ENCODE measurements around the gene NR4A3.
"Not testable (repeated sequence)": the region's sequence is repeated elsewhere in the genome, so short reads cannot be mapped to it uniquely, and the experiment has no call there.

Gene NR4A3

DNA sequence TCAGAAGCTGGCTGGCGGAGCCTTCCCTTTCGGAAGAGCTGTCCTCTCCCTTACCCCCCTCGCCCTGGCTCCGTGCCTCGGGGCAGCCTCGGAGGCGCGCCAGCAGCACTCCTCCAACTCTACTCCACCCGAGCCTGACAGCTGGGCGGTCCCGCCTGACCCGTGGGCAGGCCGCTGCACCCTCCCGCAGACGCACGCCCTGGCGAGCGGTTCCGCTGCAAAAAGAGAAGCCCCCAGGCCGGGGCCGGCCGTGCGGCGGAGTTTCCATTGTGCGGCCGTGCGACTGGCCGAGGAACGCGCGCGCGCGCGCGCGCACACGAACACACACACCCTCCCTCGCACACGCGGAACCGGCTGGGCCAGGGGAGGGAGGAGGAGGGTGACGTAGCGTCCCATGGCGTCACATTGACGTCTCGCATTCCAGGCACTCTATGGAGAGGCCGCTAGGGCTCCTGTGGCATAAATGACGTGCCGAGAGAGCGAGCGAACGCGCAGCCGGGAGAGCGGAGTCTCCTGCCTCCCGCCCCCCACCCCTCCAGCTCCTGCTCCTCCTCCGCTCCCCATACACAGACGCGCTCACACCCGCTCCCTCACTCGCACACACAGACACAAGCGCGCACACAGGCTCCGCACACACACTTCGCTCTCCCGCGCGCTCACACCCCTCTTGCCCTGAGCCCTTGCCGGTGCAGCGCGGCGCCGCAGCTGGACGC is at the start of gene NR4A3:
Gene NR4A3, plus strand, starts transcription at position 490 of the 713 bp plus-strand sequence. CDS start 6,158 bp downstream, outside the sequence.
- peak; percentile 92 for DNase-seq

DNA sequence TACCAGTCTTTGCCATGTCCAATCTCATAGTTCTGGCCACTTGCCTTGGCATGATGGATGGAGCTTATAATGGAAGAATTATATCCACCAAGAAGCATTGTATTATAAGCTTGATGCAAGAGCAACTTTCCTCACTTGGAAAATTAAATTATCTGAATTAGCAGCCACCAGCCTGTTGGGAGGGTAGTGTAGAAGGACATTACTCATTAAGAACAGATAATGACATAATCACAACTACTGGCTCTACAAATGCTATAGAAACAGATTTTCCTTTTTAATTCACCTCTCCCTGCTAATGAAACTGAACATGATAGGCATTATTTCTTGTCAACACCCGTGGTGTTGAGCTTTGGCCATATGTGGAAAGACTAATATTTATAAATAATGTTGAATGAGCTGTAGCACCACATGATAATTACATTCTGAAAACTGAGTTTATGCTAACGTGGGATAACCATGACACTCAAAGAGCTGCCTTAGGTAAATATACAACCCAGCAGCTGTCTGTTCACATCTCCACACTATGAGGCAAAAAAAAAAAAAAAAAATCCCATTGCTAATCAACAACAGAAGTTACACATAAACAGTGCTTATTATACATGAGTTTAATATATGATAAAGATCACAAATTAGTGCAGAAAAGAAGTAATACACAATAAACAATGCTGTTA is 48.1 kb upstream of the NR4A3 start:
- DNase-seq, result no peak

DNA sequence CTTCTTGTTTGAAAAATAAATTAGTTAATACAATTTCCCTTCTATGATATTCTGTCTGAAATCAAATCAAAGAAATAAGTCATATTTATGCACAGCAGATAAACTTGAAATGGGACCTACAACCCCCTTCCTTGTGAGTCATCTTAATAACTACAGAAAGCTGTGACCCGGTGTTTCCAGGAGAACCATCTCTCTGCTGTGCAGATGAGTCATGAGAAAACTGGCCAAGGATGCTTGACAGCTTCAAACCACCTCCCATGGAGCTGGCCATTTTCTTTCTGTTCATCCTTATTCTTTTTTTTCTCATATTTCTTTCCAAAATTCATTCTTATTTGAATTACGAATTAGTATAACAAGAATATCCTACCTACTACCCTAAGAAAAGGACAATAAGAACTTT is 43.4 kb upstream of the NR4A3 start:
- peak; percentile 43 for DNase-seq

DNA sequence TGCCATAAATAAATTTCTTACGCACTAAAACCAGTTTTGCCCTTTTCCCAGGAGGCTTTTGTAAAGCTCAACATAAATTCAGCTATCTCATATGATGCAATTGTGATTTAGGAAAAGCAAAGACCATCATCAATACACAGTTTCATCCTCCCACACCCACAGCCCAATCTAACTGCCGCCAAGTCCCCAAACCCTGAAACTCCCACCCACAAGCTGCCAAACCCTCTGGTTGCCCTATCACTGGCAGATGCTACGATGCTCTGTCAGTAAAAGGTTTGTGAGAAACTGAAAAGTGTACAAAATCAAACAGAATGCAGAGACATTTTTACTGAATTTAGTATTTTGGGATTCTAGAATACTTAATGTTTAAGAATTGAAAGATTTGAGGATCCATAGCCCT is 42.8 kb upstream of the NR4A3 start:
- DNase-seq, result peak; percentile 34

DNA sequence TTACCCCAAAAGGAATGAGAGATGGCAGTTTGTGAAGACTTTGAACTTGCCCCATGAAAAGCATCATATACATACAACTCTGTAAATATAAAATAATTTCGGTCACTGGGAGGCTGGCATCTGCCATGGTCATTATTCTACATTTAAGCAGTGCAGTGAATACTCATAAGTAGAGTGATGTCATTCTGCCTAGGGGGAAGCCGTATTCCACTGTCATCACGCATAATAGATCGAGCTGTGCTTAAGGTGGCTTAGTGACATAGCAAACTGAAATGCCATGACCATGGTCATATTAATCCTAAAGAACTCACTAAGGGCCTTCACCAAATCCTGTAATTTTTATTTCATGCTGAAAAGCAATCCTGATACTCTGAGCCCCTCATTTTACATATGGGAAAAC is 42.4 kb upstream of the NR4A3 start:
- DNase-seq, result no peak

DNA sequence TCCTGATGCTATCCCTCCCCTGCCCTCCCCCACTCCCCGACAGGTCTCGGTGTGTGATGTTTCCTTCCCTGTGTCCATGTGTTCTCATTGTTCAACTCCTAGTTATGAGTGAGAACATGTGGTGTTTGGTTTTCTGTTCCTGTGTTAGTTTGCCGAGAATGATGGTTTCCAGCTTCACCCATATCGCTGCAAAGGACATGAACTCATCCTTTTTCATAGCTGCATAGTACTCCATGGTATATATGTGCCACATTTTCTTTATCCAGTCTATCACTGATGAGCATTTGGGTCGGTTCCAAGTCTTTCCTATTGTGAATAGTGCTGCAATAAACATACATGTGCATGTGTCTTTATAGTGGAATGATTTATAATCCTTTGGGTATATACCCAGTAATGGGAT is 39.3 kb upstream of the NR4A3 start:
- DNase-seq, result not testable (repeated sequence)

DNA sequence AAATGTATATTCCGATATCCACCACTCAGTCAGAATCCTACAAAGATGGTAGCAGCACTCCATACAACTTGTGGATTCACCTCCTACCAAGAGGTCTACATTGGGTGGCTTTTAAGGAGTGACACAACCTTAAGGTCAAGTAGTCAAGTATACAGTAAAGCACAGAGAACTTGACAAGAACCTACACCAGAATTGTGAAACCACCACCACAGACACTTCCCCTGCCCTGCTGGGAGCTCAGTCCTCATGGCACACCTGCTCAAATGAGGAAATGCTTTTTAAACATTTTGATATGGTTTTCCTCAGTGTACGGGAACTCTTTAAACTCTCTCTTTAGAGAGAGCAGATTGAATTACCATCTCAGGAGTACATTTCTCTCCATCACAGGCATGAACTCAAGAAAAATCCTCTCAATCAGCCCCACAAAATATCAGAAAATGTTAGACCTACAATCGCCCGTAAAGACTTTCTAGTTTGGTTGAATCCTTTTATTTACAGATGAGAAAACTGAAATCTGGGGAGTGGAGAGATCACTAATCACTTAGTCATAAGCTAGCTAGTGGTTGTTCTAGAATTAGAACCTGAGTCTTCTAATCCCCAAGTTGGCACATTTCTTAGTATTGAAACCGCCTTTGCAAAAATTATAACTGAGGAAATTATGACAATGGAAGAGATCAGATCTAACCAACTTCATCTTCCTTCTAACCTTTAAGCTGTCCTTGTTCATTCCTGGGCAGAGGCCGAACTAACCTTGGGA is 38.5 kb upstream of the NR4A3 start:
- DNase-seq, result no peak

DNA sequence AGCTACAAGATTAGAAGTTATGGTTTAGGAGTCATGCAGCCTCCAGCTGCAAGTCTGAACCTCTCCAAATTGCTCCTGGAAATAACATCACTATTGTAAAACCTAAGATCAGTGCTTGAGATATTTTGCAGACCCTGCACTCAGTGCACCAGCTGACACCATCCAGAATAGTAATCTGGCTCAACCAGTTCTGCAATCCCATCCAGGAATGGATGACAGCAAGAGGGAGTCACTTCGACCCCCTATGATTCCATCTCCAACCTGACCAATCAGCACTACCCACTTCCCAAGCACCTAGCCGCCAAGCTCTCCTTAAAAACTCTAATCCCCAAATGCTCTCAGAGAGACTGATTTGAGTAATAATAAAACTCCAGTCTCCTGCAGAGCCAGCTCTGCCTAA is 37.9 kb upstream of the NR4A3 start:
- DNase-seq, result no peak

DNA sequence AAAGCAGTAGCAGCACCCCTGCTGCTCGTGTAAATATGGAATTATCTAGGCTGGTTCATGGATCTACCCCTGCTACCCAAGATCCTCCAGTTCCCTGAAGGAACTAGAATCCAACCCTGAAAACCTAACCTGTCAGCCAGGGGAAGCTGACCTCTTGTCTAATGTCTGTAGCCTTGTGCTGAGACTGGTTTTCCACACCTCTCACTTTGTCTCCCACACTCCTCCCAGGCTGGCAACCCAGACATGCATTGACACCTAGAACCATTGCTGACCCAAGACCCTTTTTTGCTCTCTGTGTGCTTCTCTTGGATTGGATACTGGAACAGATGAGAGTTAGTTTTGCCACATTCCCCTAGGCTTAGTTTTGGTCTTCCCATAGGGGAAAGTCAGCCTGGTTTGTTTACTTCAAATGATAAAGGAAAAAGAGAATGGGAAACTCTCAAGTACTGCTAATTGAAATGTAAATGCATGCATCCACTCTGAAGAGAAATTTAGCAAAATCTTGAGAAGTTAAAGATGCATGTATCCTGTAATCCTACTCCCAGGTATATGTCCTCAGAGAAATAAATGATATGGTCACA is 36.6 kb upstream of the NR4A3 start:
- no peak for DNase-seq

DNA sequence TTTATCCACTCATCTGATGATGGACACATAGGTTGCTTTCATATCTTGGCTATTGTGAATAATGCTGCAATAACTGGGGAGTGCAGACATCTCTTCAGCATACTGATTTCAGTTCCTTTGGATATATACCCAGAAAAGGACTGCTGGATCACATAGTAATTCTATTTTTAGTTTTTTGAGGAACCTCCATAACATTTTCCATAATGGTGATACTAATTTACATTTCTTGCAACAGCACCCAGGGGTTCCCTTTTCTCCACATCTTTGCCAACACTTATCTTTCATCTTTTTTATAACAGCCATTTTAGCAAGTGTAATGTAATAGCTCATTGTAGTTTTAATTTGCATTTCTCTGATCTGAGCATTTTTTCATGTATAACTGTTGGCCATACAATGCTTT is 34.1 kb upstream of the NR4A3 start:
- no peak for DNase-seq

DNA sequence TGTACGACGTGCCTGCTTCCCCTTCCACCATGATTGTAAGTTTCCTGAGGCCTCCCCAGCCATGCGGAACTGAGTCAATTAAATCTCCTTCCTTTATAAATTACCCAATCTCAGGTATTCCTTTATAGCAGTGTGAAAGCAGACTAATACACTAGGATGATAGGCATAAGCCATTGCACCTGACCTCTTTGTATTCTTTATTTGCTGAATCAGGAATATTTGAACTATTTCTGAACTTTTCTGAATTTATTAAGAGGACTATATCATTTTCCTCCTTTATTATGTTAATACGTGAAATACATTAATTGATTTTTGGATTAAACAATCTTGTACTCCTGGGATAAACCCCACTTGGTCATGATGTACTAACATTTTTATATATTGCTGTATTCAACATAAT is 28.2 kb upstream of the NR4A3 start:
- DNase-seq, result no peak

DNA sequence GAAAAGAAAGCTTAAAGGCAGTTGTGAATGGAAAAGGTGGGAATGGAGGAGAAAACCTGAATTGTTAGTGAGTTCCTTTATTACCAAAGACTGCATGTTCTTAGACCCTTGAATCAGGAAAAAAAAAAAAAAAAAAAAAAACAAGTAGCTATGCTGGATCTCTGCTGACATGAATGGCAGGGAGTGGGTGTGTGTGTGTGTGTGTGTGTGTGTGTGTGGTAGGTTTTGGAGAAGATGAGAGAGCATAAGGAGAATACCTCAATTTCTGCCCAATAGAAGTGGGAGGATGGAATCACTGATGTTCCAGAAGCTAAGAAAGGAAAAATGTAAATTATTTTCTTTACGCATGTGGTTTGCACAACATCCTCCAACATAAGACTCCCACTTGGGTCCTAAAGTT is 25.5 kb upstream of the NR4A3 start:
- DNase-seq, result no peak

DNA sequence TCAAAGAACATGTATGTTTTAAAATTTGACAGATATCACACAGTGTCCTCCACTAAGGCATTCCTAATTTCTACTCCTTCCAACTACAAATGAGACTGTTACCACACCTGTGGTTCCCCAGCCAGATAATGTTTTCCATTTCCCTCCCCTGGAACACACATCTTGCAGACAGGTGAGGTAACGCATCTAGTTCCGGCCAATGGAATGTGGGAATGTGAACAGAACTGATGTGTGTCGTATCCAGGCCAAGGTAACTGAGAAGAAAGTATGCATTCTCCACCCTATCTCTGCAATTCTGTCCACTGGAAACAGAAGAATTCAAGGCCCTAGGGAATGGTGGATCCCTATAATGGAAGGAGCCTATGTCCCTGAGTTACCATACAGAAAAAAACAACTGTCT is 19.9 kb upstream of the NR4A3 start:
- no peak for DNase-seq

DNA sequence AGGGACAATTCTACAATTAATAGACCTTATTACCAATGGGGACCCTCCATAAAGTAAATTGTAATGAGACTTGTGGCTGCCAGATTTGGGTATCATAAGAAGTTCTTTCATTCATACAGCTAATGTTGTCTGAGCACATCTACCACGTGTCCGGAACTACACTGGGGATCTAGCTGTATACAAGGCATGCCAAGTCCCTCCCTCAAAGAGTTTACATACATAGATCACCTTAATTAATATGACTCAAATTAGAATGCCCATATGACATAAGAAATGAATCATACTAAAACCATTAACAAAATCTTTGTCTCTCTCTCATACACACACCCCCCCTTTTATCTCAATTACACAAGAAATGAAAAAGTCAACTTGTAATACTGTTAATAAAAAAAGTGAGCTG is 18.0 kb upstream of the NR4A3 start:
- no peak for DNase-seq

DNA sequence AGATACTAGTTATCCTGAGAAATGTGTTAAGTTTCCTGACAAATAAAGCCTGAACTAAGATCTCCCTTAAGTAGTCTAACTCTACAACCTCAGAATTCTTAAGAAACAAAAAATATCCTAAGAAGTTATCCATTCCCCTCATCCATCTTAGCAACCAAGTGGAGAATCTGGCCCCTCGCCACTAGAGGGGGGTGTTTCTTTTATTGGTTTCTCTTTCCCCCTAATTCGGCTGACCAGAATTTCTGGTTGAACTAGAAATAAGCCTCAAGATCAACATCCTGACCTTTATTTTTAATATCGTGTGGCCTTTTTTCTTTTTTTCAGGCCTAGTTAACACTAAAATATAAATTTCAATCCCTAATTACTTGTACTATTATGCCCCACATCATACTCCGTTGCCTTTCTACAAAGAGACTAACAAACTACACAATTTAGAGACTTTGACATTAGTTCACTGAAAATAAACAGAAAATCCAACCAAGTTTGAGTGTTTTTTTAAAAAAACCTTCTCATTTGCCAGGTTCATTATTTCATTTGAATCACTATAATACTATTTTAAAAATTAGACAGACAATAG is 14.3 kb upstream of the NR4A3 start:
- DNase-seq, result peak; percentile 77

DNA sequence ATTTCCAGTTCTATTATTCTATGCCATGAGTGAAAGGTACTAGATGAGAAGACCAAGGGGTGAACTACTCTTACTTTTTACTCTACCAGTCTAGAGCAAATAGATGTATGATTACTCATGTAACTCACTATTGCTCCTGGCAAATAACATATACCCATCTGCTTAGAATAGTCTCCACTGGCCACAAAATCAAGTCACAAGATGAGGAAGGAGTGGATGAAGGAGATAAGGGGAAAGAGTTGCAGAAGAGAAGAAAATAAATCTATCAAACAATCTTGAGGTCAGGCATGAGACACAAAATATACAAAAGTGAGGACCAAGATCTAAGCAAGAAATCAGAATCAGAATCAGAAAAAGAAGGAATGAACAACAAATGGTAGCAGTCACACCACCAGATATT is 13.7 kb upstream of the NR4A3 start:
- DNase-seq, result no peak

DNA sequence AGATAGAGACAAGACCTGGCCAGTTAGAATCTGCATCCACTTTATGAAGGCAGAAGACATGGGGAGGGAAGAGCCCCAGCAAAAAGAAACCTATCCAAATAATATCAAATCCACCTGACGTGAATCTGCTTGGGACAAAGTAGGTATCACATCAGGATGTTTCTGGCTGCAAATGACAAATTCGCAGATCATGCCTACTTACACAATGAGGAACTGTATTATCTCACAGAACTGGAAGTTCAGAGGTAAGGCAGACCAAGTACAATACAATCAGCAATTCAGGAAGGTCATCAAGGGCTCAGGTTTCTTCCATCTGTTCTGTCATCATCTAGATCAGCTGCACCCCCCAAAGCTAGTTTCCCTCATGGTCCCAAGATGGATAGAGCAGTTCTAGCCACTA is 13.2 kb upstream of the NR4A3 start:
- no peak for DNase-seq

DNA sequence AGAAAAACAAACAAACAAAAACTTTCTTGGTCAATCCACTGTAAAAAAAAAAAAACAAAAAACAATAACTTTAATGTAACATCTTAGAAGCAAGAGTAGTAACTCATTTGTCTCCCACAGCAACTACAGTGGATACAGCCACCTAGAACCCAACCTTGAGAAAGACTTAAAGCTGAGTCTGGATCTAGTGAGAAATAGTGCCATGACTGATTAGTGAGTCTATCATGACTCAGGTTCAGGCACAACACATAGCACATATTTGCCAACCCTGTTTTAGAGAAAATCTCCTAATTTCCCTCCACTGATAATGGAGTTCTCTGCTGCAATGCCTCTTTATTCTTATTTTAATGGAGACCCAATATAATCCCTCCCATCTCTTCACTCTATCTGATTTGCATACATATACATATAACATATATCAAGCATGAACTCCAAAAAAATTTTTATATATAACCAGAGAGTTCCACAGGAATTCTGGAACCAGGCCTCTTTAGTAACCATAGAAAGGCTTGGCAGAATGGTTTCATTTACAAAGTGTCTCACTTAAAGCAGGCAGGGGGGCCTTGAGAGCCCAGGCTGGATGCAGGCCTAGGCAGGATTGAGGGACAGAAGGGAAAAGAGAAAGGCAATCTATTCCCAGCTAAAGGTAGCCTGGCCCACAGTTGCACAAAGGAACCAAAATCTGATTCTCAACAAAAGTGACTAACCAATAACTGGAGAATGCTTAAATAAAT is 11.9 kb upstream of the NR4A3 start:
- DNase-seq, result no peak

DNA sequence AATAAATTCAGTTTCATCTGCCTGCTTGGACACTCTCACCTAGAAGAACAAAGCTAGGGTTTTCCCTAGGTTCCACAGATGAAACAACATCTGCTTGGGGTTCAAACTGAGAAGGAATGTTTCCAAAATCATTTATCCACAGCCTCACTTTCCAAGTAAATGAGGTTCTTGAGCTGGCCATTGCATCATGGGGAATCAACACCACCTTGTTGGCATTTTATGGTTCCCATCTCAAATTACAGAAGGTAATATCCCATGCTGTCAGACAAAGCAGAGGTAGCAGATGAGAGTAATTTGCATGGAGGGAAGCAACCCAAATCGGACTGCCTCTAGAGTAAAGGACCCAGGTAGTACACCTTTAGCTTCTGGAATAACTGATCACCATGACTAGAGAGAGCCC is 10.5 kb upstream of the NR4A3 start:
- no peak for DNase-seq

DNA sequence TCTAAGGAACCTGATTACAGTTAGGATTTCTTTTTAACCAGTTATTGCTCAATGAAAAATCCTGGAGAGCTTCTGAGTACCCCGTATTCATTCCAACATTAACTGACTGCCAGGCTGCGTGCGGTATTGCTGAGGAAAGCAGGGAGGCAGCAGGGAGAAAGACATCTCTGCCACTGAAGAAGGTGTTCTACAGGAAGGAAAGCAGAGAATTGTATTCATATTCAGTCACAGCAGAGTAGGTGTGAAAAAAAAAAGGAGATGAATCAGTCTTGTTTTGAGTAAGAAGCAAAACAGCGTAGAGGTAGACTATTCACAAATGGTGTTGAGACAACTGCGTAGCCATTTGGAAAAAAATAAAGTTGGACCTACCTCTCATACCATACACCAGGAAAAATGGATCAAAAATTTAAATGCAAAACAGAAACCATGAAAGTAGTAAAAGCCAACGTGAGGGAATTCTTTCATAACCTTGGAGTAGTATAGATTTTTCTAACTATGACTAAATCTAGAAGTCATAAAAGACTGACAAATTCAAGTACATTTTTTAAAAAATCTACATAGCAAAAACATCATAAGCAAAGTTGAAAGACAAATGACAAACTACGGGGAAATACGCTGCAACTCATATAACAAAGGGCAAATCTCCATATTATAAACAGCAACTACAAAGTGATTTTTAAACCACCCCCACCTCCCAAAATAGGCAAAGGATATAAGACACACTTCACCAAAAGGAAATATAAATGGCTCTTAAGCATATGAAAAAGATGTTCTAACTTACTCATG is 9.9 kb upstream of the NR4A3 start:
- DNase-seq, result no peak

DNA sequence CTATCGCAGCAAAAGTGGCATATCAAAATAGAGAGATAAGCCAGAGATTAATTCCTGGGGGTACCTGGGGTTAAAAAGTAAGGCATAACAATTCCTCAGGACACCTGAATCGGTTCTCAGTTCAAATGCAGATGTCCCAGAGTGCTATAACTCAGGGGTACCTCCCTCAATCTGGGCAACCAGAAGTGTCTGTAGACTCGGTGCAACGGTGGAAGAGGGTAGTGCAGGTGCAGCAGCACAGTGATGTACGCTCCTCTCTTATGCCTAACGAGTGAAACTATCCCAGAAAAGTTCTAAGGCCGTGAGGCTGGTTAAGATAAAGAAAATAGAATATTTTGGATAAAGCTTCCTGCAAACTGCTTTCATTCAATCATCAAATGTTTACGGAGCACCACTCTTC is 7.9 kb upstream of the NR4A3 start:
- DNase-seq, result no peak

DNA sequence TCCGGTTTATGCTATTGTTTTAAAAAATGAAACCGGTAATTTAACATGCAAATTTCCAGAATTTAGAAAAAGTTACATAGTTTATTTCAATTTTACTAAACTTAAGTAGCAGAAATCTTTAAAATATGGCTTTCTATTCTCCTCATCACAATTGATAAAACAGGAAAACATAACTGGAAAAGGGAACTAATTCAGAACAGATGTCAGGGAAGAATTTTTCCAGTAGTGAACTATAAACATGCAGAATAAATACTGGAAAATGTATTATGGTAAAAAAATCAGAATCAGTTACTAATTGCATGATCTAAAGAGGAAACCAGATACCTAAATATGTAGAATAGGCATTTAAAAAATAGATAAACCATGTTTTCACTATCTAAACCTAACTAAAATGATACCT is 7.3 kb upstream of the NR4A3 start:
- no peak for DNase-seq
